ENCODE results near the gene MCM3AP.

Gene MCM3AP

GRCh38 chr21:46215436-46216131 lies 69.8 kb downstream of the MCM3AP start:
- no peak for DNase-seq

GRCh38 chr21:46214478-46215340 lies 70.7 kb downstream of the MCM3AP start:
- no peak for DNase-seq

GRCh38 chr21:46213620-46214286 lies 71.7 kb downstream of the MCM3AP start:
- no peak for DNase-seq

GRCh38 chr21:46212721-46213484 lies 72.5 kb downstream of the MCM3AP start:
- DNase-seq, result no peak

GRCh38 chr21:46211786-46212720 lies 73.4 kb downstream of the MCM3AP start:
- DNase-seq, result no peak

GRCh38 chr21:46211376-46211775 lies 74.0 kb downstream of the MCM3AP start:
- no peak for DNase-seq

- DNase-seq, result no peak
These were observed 74.9 kb downstream of the MCM3AP start for GRCh38 chr21:46210378-46211136.

GRCh38 chr21:46208761-46209721 lies 76.4 kb downstream of the MCM3AP start:
- DNase-seq, result no peak

- no peak for DNase-seq
These were observed 77.4 kb downstream of the MCM3AP start for GRCh38 chr21:46207920-46208591.

GRCh38 chr21:46207006-46207919 lies 78.1 kb downstream of the MCM3AP start:
- DNase-seq, result no peak

- no peak for DNase-seq
These were observed 79.0 kb downstream of the MCM3AP start for GRCh38 chr21:46206163-46207005.

GRCh38 chr21:46205766-46206162 lies 79.6 kb downstream of the MCM3AP start:
- DNase-seq, result no peak

GRCh38 chr21:46205166-46205565 lies 80.2 kb downstream of the MCM3AP start:
- DNase-seq, result no peak

GRCh38 chr21:46203203-46203600 lies 82.2 kb downstream of the MCM3AP start:
- no peak for DNase-seq

- DNase-seq, result no peak
These were observed 82.7 kb downstream of the MCM3AP start for GRCh38 chr21:46202592-46203202.

Measured in NCI-H2029 treated with DMSO at 0.1 percent for 48 hours (cell line).